Thyroid gland (tissue), 4 donors: Measurements from ENCODE around the gene ACBD6.

Experiments
- CTCF ChIP-seq, 6 experiments: fragments of 200-600 bp in 3 of 6; fragments of 450-650 bp in 3 of 6; sonication (generic) in 3 of 6; IDR thresholded peaks; one replicate each; pipeline ENCODE4 v1.5.1; 2016 to 2019; ENCODE audit warnings: antibody characterized with exemption in 6 of 6, mild to moderate bottlenecking in 2 of 6, inconsistent platforms in 1 of 6, moderate library complexity in 1 of 6
- POLR2A ChIP-seq, 2 donors: fragments of 450-650 bp; IDR thresholded peaks; one replicate each; pipeline ENCODE4 v1.6.1; 2017; ENCODE audit warnings: antibody characterized with exemption in 2 of 2, mild to moderate bottlenecking in 2 of 2, moderate library complexity in 1 of 2

- TF ChIP-seq CTCF (IDR thresholded peaks at IDR 0.05) (no peak), POLR2A (IDR thresholded peaks at IDR 0.05) (no peak)
These were observed 131.8 kb downstream of the ACBD6 start for GRCh38 chr1:180370597-180370996.
